Neural progenitor cell (in vitro differentiated cells): ENCODE measurements around the gene TPMT.

Experiments
- EZH2 ChIP-seq: fragments of 200-600 bp; sonication (generic); IDR thresholded peaks from 2 replicates; pipeline ENCODE4 v1.6.1; 2017; ENCODE audit warnings: antibody characterized with exemption, mild to moderate bottlenecking, moderate library complexity
- TF ChIP-seq, protein P1 (sequence below): fragments of 200-600 bp; sonication (generic); IDR thresholded peaks from 2 replicates; pipeline ENCODE4 v1.5.1; 2017; ENCODE audit warnings: antibody characterized with exemption, mild to moderate bottlenecking

DNA sequence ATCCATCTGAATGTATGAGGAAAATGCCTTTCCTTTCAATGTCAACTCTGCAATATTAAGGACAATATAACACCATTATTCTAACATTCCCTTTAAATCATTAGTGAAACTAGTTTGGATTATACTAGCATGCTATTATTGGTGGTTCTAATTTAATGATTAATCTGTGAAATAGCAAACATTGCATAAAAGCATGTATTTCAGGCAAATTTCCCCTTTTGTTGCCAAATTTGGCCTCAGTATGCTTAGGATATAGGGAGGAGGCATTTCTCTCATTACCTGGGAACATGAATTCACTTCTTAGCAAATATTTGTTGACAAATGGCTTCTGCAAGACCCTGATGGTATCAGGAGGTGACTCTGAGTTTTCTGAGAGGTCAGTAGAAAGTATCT lies 1.6 kb downstream of the TPMT start:
- TF ChIP-seq, protein P1, sequence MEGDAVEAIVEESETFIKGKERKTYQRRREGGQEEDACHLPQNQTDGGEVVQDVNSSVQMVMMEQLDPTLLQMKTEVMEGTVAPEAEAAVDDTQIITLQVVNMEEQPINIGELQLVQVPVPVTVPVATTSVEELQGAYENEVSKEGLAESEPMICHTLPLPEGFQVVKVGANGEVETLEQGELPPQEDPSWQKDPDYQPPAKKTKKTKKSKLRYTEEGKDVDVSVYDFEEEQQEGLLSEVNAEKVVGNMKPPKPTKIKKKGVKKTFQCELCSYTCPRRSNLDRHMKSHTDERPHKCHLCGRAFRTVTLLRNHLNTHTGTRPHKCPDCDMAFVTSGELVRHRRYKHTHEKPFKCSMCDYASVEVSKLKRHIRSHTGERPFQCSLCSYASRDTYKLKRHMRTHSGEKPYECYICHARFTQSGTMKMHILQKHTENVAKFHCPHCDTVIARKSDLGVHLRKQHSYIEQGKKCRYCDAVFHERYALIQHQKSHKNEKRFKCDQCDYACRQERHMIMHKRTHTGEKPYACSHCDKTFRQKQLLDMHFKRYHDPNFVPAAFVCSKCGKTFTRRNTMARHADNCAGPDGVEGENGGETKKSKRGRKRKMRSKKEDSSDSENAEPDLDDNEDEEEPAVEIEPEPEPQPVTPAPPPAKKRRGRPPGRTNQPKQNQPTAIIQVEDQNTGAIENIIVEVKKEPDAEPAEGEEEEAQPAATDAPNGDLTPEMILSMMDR = no peak
- no peak for TF ChIP-seq EZH2
